ENCODE data around the gene SSB.
"Not testable (repeated sequence)": the region's sequence is repeated elsewhere in the genome, so short reads cannot be mapped to it uniquely, and the experiment has no call there.

SSB gene

DNA sequence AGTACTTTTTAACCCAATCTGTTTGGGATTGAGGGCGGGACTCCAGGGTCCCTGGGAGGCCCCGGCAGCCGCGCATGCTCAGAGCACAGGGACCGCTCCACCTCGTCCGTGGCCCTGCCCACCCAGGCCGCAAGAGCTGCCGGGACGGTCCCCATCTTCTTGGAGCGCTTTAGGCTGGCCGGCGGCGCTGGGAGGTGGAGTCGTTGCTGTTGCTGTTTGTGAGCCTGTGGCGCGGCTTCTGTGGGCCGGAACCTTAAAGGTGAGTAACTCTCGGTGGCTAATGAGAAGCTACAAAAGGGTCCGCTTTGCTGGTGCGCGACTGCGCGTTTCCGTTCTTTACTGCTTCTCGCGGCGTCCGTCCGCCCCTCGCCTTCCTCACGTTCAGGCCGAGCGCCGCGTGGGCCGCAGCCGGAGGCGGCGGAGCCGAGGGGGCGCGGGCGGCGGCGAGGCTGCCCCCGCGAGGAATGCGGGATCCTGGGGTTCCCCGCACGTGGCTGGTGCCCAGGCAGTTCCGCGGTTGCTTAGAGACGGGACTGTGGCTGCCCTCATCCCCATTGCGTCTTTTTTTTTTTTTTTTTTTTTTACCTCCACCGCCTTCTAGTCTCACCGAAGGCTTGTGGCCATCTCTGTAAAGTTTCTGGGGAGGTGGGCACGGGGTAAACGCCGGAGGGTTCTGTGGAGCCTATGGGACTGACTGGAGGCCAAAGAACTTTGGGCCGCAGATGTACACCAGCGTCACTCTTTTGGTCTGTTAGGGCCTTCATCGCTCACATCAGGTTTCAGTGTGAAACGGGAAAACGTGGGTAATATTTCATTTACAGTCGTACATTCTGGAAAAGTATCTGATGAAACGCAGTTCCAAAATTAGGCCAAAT is at the start of gene SSB:
Gene SSB (plus strand): TSS at position 154 of the 875 bp plus-strand sequence. CDS start 2,090 bp downstream, outside the sequence.
- DNase-seq, result peak; percentile 90

DNA sequence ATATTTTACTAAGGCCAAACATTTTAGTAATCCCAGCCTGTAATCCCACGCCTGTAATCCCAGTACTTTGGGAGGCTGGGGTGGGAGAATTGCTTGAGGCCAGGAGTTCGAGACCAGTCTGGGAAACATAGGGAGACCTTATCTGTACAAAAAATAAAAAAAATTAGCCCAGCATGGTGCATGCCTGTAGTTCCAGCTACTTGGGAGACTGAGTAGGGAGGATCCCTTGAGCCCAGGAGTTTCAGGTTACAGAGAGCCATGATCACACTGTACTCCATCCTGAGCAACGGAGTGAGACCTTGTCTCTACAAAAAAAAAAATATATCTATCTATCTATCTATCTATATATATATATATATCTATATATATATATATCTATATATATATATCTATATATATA is 45.9 kb upstream of the SSB start:
- DNase-seq, result no peak

DNA sequence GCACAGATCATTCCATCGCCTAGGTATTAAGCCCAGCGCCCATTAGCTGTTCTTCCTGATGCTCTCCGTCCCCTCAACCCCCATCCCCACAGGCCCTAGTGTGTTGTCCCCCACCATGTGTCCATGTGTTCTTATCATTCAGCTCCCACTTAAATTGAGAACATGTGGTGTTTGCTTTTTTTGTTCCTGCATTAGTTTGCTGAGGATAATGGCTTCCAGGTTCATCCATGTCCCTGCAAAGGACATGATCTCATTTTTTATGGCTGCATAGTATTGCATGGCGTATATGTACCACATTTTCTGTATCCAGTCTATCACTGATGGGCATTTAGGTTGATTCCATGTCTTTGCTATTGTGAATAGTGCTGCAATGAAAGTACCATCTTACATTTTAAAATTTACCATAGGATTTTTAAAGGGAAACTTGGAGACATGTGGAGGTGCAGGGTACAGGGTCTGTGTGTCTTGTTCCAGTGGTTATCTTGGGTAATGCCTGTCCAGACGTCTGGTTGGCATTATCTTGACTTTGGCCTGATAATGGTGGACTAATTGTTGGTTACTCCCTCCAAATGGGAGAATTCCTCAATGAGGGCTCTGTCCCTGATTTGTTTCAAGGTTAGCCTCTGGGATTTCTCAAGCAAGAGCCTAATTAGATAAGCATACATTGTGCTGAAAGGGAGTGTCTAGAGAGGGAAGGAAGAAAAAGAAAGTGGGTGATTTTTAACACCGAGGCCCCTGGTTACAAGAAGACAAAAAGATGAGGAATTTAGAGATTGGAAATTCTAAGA is 43.4 kb upstream of the SSB start:
- DNase-seq, result no peak

DNA sequence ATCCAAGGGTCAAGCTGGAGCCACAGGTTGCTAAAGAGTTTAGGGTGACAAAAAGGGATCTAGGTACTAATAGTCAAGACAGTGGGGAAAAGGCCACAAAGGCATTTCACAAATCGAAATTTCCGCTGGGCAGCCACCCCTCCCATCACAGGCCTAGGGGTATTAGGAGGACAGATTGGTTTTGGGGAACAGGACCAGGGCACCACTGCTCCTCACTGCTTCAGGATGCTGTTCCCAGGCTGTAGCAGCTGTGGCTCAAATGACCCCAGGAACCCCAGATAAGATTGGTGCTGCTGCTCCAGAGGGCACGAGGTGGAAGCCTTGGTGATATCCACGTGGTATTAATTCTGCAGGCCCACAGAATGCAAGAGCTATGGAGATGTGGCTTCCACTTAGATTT is 42.3 kb upstream of the SSB start:
- DNase-seq, result no peak

DNA sequence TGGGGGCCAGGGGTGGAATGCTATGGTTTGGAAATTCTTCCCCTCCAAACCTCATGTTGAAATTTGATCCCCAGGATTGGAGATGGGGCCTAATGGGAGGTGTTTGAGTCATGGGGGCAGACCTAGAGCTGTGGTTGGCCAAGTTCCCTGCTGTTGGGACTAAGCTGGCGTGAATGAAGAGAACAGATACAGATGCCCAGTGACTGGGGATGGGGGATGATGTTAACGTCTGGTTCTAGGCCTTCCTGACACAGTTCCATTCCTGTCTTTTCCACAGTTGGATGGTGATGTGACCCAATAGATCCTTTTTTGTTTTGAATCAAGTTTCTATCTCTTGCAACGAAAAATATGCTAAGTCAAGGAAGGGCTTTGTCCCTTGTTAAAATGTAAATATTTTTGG is 41.3 kb upstream of the SSB start:
- DNase-seq, result no peak

DNA sequence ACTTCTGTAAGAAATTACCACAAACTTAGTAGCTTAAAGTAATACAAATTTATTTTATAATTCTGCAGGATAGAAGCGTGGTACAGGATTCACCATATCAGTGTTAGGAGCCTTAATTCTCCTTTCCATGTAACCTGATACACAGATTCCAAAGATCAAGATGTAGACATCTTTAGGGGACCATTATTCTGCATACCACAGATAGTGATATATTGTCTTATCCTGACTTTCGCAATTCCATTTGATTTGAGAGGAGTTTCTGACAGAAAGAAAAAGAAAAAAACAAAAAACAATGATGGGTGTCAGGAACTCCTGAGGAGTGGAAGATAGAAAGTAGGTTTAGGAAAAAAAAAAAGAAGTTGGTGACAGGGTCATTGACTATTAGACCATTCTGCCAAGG is 40.9 kb upstream of the SSB start:
- DNase-seq, result no peak

DNA sequence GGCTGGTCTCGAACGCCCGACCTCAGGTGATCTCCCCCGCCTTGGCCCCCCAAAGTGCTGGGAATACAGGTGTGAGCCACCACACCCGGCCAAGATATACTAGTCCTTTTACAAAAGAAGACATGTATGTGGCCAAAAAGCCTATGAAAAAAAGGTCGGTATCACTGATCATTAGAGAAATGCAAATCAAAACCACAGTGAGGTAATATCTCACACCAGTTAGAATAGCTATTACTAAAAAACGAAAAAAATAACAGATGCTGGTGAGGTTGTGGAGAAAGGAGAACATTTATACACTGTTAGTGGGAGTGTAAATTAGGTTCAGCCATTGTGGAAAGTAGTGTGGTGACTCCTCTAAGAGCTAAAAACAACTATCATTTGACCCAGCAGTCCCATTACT is 38.7 kb upstream of the SSB start:
- no peak for DNase-seq

DNA sequence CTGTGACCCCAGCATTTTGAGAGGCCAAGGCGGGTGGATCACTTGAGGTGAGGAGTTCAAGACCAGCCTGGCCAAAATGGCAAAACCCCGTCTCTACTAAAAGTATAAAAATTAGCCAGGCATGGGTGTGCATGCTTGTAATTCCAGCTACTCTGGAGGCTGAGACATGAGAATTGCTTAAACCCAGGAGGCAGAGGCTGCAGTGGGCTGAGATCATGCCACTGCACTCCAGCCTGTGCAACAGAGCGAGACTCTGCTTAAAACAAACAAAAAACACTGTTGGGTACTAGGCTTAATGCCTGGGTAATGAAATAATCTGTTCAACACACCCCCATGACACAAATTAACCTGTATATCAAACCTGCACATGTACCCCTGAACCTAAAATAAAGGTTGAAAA is 37.9 kb upstream of the SSB start:
- not testable (repeated sequence) for DNase-seq

DNA sequence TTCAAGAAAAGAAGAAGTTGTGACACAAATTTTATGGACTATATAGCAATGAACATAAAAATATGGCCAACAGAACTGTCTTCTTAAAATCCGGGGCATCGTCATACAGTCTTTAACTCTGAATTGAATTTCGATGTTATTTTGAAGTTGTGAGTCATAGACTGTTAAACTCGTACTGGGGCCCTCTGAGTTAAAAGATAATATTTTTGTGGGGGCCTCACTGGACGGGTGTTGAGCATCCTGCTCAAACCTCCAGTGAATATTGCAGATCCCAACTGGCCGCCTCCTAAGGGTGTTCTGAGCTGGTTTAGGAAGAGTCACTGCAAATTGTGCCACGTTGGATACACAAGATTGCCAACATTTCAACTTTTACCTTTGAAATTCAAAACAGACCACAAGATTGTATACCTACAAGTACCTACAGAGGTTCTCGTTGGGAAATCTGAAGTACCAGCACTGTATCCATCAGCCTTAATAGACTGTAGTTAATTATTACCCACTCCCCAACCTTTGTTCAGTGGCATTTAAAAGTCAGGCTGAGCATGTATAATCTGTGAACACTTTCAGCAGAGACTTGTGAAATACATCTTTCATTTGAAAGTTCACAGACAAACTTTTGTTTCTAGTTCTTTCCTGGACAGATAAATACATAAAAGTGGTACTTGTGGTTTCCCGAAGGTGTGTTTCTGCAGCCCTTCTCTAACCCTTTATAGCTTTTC is 37.3 kb upstream of the SSB start:
- no peak for DNase-seq

DNA sequence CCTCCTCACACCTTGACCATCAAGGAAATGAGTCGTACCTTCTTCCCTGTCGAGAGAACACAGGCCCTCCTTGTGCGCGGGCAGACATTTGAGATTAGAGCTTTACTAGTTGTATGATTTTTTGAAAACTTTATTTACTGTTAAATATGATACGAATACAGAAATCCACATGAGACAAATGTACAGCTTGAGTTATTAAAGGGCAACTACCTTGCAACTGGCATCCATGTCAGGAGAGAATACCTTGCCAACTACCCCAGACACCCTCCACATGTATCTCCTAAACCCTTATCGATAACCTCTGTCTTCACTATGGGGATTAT is 36.7 kb upstream of the SSB start:
- no peak for DNase-seq

DNA sequence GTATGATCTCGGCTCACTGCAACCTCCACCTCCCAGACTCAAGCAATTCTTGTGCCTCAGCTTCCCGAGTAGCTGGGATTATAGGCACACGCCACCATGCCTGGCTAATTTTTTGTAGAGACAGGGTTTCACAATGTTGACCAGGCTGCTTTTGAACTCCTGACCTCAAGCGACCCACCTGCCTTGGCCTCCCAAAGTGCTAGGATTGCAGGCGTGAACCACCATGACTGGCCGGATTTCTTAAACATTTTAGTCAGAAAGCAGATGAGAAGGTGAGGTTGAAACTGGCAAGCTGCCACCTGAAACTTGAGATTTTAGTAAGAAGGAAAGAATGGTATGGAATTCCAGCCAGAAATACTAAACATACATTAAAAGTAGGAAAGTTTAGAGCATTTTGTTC is 33.1 kb upstream of the SSB start:
- no peak for DNase-seq

DNA sequence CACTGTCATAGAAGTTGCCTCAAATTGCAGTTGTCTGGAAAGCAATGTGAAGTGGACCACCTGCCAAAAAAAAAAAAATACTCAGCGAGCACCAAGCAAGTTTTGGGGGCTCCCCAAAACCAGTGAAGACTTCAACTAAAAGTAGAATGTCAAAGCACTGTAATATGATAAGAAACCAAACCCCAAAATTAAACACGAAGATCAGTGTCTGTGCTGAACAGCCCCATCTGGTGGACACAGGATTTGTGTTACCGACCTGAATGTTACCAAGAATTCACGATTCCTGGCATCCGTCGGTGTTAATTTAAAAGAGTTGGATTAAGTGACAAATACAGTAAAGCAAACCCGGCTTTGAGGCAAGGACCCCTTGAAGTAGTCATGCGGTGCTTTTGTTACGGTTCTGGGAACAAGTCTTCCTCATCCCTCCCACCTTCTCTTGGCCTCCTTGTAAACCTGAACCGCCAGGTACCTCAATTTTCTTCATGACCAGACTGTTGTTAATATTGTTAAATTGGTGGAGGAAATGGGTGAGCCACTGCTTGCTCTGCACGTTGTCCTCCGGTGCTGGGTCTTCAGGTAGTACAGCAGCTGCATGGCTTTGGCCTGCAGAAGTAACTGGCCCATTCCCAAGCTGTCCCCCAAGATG is 31.3 kb upstream of the SSB start:
- DNase-seq, result peak; percentile 61

DNA sequence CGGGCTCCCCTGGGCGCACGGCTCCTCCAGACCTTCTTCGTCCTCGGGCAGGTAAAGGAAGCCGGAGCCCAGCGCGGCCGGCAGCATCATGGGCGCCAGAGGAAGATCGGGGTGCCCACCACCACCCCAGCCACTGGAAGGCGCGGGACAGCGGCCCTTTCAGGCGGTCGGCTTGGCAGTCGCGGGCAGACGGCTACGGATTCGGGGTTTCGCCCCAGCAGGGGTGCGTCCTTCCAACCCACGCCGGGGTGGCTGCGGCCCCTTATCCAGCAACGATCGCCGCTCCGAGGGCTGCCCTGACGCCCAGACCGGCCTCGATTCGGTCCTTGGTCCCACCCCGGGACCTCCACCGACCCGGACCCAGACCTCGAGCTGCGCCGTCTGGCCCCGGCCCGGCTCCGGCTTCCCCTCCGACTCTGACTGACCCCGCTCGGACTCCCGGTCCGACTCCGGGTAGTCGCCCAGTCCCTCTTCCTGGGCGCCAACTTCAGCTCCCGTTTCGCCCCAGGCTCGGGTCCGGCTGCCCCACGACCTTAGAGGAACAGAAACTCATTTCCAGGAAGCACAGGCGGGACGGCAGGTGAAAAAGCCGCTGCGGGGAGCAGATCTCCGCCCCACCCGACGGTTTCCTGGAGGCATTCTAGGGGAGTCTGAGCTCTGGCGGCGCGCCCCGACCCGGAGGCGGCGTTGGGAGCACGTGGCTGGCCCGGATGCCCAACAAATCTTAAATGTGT is 30.2 kb upstream of the SSB start:
- DNase-seq, result no peak

DNA sequence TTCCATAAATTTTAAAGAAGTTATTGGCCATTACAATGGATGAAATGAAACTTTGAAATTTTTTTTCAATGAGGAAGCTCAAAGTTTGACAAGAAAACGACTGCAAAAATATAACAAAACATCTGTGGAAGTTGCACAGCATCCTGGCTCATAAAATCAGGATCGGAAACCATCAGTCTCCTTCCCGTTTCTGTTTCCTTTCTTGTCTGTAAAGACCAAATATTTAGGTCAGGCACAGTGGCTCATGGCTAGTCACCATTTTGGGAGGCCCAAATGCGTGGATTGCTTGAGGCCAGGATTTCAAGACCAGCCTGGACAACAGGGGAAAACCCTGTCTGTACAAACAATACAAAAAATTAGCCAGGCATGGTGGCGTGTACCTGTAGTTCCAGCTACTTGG is 27.6 kb upstream of the SSB start:
- DNase-seq, result no peak

DNA sequence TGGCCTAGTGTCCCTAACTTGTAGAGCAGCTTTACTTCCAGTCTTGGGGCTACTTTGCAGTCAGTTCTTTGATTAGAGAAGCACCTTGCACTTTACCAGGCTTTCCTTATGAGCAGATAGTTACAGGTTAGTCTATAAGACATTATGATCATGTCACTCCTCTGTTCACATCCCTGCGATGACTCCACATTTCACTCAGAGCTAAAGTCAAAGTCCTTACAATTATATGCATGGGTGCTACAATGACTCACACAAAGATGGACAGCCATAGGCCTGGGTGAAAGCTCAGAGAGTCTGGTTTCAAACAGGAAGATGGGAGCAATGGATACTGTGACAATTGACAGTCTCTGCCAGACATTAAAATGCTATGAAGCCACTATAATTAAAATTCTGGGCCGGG is 27.1 kb upstream of the SSB start:
- DNase-seq, result no peak

DNA sequence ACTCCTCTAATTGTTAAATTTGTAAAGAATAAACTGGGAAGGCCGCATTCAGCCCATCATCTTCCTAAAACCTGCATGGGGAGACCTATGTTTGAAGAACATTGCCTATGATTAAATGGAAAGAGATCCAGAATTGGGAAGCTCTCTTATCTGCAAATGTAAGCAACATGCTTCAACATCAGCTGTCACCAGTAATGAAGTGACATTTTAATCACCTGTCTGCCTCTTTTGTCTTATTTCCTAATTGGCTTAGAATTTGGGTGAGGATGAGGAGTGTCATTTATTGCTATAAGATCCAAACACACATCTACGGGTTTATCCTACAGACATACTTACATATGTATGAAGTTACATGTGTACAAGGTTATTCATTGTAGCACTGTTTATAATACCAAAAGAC is 26.0 kb upstream of the SSB start:
- no peak for DNase-seq

DNA sequence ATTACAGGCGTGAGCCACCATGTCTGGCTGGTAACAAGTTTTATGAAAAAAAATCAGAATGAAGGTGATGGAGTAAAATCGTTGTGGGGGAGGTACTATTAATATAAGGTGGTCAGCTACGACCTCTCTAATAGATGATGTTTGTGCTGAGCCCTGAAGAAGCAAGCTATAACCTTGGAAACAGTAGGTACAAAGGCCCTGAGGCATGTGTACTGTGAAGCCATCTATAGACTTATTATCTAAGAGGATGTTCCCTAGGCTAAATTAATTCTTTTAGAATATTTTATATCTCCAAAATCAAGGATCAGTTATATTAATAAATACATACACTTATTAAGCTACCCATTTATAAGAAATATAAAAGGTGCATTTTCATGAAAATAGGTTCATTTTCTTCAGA is 23.3 kb upstream of the SSB start:
- DNase-seq, result no peak

DNA sequence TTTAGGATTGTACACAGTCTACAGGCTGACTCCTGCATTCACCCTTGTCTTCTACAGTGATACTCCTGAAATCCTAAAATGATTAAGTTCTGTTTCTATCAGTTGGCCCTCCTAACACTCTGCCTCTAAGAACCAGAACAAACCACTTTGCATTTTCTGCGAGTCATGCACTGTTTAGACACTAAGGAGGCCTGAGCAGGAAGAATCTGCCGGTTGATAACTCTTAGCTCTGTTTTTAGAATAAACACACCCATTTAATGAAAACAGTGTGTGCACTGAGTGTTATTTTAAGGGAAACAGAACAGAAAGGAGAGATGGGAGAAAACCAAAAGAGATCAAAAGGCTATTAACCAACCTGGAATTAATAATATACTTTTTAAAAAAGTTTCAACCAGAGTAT is 22.9 kb upstream of the SSB start:
- no peak for DNase-seq

DNA sequence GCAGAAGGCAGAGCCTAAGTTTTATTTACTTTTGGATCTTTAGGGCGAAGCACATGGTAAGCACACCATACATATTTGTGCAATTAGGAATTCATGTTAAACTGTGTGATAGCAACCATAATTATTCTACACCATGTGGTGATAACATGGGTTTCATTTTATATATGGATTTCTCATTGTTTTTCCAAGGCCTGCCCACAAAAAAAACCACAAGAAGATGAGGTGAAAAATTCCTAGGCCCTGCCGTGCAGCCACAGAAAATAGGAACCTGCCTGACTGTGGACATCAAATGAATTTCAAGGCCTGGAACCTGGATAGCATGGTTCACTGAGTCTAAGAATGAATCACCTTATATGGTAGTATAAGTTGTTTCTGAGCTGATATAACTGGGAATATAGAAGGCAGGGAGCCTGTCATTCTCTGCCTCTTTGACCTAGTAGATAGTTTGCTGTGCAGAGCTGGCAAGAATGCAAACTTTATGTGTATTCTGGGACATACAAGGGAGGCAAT is 22.4 kb upstream of the SSB start:
- DNase-seq, result no peak

DNA sequence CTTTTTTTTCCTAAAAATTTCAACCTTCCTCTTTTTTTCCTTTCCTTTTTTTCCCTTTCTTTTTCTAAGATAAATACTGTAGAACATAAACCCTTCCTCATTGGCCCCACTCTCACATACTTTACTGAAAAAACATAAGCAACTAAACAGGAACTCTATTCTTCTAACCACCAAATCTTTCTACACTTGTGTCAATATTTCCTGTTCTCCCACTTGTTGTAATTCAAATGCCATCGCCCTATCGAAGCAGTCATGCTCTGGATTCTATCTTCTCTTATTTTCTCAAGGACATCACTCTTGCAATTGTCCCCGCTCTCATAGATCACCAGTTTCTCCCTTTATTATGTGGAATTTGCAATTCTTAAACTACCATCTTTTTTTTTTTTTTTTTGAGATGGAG is 20.2 kb upstream of the SSB start:
- DNase-seq, result no peak

DNA sequence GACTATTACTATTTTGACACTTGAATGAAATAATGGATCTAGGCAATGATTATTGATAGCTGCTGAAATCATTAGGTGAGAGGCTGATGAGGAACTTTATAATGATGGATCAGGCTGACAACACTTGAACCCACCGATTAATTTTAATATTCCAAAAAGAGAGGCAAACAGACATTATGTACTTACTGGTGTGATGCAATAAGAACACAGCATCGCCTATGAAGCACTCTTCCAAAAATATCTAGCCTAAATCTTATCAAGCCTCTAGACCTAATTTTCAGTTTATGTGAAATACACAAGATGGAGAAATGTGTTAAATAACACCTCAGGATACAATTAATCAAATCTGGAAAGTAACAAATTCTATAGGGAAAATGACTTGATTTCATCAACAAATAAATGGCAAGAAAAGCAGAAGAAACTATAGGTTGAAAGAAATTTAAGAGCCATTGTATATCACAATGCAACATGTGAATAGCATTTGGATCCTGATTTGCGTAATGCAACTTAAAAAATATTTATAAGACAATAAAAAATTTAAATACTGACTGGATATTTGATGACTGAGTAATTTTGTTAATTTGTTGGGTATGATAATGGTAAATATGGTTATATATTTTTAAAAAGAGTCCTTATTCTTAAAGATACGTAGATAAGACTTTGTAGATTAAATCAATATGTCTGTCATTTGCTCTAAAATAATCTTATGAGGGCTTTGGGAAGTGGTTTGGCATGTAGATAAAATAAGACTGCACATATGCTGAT is 17.2 kb upstream of the SSB start:
- no peak for DNase-seq

DNA sequence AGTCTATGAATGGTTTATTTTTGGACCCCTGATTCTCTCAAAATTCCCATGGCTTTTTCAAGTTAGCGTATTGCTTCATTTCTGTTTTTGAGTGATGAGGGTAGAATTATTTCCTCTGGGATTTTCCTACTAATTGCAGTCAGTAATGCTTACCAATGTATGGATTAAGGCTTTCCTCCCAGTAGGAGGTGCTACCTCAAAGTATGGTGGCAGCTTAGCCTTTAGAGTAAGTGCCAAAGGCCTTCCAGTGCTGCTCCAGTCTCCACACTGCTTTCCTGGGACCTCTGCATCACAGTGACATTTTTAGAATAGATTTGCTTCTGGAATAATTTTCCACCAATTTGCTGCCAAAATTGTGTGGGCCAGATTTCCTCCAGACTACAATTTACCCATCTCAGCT is 16.2 kb upstream of the SSB start:
- DNase-seq, result no peak
